A673 (cell line): Measurements from ENCODE around the gene PYGL. TPM values are rescaled to one million over a fixed set of nuclear protein-coding genes. Genes with fewer than 3 reads are reported as not detected.
"Not testable (repeated sequence)": the region's sequence is repeated elsewhere in the genome, so short reads cannot be mapped to it uniquely, and the experiment has no call there.

Source experiments
- BruUV-seq: library from RNA; stranded (reverse); fragments of 400-500 nt; replicated peaks from 2 replicates; lab custom pipeline; 2021; lab: Mats Ljungman, UMichigan
- CTCF ChIA-PET: fragments of 300-600 bp; sonication (Branson Sonifier 250); formaldehyde crosslinking; loops from one replicate; lab custom pipeline; 2022; ENCODE audit warnings: antibody characterized with exemption; lab: Charles Lee
- POLR2A ChIA-PET: fragments of 300-600 bp; sonication (Branson Sonifier 250); formaldehyde crosslinking; loops from one replicate; lab custom pipeline; 2022; ENCODE audit warnings: antibody characterized with exemption; ENCODE audit not compliant: low non-redundant PET; lab: Charles Lee
- DNase-seq: peaks from one replicate; pipeline ENCODE4 v3.0.0-alpha.2; 2015; ENCODE audit warnings: low spot score
- H3K27ac ChIP-seq: fragments of 200-600 bp; sonication (generic); 2 replicates; pipeline ENCODE4 v1.5.1; 2016; ENCODE audit warnings: mixed run types, low read depth, mild to moderate bottlenecking, mixed read lengths, antibody characterized with exemption, low read length; ENCODE audit not compliant: poor library complexity, severe bottlenecking
- H3K27me3 ChIP-seq: fragments of 200-600 bp; sonication (generic); replicated peaks from 2 replicates; pipeline ENCODE4 v1.6.1; 2017; ENCODE audit warnings: mixed run types, low read depth, mild to moderate bottlenecking, mixed read lengths, antibody characterized with exemption, low read length; ENCODE audit not compliant: insufficient read depth, poor library complexity
- H3K36me3 ChIP-seq: fragments of 200-600 bp; sonication (generic); 2 replicates; pipeline ENCODE4 v1.6.1; 2016; ENCODE audit warnings: mixed run types, mild to moderate bottlenecking, mixed read lengths, antibody characterized with exemption, low read length; ENCODE audit not compliant: insufficient read depth, poor library complexity, severe bottlenecking
- H3K4me1 ChIP-seq: fragments of 200-600 bp; sonication (generic); 2 replicates; pipeline ENCODE4 v1.6.1; 2017; ENCODE audit warnings: mixed run types, mild to moderate bottlenecking, mixed read lengths, antibody characterized with exemption, low read length; ENCODE audit not compliant: insufficient read depth, poor library complexity, severe bottlenecking
- H3K4me3 ChIP-seq: fragments of 200-600 bp; sonication (generic); 2 replicates; pipeline ENCODE4 v1.5.1; 2016; ENCODE audit warnings: low read depth, mixed run types, mild to moderate bottlenecking, mixed read lengths, low read length; ENCODE audit not compliant: poor library complexity, severe bottlenecking
- H3K9me3 ChIP-seq: fragments of 200-600 bp; sonication (generic); 2 replicates; pipeline ENCODE4 v1.6.1; 2016; ENCODE audit warnings: mixed run types, low read depth, mild to moderate bottlenecking, mixed read lengths, antibody characterized with exemption, low read length; ENCODE audit not compliant: poor library complexity, severe bottlenecking
- EZH2 ChIP-seq: fragments of 200-600 bp; sonication (generic); IDR thresholded peaks from 2 replicates; pipeline ENCODE4 v1.6.1; 2017; ENCODE audit warnings: borderline replicate concordance, low read depth, mild to moderate bottlenecking, mixed read lengths, antibody characterized with exemption, low read length; ENCODE audit not compliant: poor library complexity, severe bottlenecking
- intact Hi-C: fragments of 100-400 bp; cut with micrococcal nuclease; formaldehyde crosslinking; loops from one replicate; pipeline ENCODE4 v1.10.0; 2022; ENCODE audit not compliant: unreplicated experiment
- total RNA-seq: library from RNA; stranded (reverse); gene quantifications from 2 replicates; pipeline ENCODE4 v1.2.3, GENCODE V29; 2021
- TF ChIP-seq, protein P1 (sequence below): fragments of 300-800, 200-600 bp; sonication (generic); conservative IDR thresholded peaks from 2 replicates; pipeline ENCODE4 v1.5.1; 2017; ENCODE audit warnings: low read depth, mild to moderate bottlenecking, antibody characterized with exemption, low read length, moderate library complexity, mixed read lengths

Gene PYGL
- total RNA-seq, 1 experiment from 2014 or later = 14.2 TPM

DNA sequence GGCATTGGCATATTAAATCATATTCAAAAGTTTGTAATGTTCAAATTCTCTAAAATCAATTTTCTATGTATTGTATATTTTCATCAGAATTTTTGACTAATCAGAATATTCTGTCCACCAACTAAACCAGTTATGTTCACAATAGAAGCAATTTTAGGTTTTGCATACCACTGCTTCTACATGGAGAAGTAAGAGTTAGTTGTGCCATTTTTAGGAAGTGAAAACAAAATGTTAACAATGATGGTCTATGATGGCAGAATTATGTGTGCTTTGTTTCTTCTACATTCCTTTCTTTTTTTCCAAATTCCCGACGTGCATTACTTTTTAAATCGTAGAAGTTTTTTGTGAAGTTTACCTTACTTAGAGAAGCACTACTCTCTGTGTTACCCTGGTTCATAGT, 42.9 kb downstream of the PYGL start:
- TF ChIP-seq, protein P1, sequence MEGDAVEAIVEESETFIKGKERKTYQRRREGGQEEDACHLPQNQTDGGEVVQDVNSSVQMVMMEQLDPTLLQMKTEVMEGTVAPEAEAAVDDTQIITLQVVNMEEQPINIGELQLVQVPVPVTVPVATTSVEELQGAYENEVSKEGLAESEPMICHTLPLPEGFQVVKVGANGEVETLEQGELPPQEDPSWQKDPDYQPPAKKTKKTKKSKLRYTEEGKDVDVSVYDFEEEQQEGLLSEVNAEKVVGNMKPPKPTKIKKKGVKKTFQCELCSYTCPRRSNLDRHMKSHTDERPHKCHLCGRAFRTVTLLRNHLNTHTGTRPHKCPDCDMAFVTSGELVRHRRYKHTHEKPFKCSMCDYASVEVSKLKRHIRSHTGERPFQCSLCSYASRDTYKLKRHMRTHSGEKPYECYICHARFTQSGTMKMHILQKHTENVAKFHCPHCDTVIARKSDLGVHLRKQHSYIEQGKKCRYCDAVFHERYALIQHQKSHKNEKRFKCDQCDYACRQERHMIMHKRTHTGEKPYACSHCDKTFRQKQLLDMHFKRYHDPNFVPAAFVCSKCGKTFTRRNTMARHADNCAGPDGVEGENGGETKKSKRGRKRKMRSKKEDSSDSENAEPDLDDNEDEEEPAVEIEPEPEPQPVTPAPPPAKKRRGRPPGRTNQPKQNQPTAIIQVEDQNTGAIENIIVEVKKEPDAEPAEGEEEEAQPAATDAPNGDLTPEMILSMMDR = no peak
- no peak for TF ChIP-seq EZH2
- Histone ChIP-seq H3K27ac (no peak overlapping the region), H3K4me3 (no peak overlapping the region), H3K36me3 (no peaks in the 10 kb centered on the region), H3K9me3 (no peaks in the 10 kb centered on the region), H3K4me1 (no peaks in the 10 kb centered on the region), H3K27me3 (no peaks in the 10 kb centered on the region)
- CTCF ChIA-PET = no interaction called here
- no peak for DNase-seq
- no TSS peak for BruUV-seq
- intact Hi-C loops = no loop called here
- POLR2A ChIA-PET = no interaction called here

DNA sequence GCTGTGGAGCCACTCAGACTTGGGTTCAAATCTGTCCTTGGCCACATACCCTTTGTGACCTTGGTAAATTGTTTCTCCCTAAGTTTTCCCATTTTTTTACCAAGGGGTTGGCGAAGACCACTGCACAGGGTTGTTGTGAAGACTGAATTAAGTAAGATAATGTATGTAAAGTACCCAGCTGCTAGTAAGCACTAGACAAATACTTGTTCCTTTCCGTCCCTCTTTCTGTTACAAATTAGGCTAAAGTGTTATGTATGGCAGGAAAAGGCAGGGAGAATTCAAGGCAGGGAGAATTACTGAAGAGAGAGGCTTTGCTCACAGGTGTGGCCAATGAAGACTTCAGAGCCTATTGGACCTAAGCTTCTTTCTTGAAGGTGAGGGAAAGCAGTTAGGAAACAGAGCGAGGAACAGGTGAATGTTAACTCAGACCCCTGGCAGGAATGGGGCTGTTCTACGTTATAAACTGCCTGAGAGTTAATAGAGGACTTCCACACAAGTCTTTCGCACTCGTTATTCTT, 46.6 kb downstream of the PYGL start:
- ChIA-PET CTCF (no interaction called here), POLR2A (no interaction called here)
- no peaks in the 10 kb centered on the region for H3K4me1 ChIP-seq
- no peak for TF ChIP-seq EZH2
- TF ChIP-seq, protein P1 = no peak
- H3K36me3 ChIP-seq = no peaks in the 10 kb centered on the region
- no peak overlapping the region for H3K4me3 ChIP-seq
- no TSS peak for BruUV-seq
- intact Hi-C loops = no loop called here
- no peak overlapping the region for H3K27ac ChIP-seq
- no peaks in the 10 kb centered on the region for H3K9me3 ChIP-seq
- DNase-seq = no peak
- no peaks in the 10 kb centered on the region for H3K27me3 ChIP-seq

DNA sequence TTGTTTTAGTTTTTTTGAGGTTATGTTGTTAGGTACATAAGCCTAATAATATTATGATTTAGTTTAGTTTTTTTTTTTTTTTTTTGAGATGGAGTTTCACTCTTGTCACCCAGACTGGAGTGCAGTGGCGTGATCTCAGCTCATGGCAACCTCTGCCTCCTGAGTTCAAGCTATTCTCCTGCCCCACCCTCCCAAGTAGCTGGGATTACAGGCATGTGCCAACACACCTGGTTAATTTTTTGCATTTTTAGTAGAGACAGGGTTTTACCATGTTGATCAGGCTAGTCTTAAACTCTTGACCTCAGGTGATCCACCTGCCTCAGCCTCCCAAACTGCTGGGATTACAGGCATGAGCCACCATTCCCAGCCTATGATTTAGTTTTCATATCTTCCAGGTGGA, 47.3 kb downstream of the PYGL start:
- POLR2A ChIA-PET = not testable (repeated sequence)

GRCh38 chr14:50896421-50896820, 47.9 kb downstream of the PYGL start:
- intact Hi-C loops, POLR2A ChIA-PET, BruUV-seq, H3K9me3 ChIP-seq, H3K36me3 ChIP-seq, H3K4me1 ChIP-seq, H3K27me3 ChIP-seq, H3K4me3 ChIP-seq, H3K27ac ChIP-seq, CTCF ChIA-PET, DNase-seq: not testable (repeated sequence)

More for the DNA sequence above, 47.3 kb downstream of the PYGL start:
- H3K4me1 ChIP-seq, H3K4me3 ChIP-seq, H3K9me3 ChIP-seq, DNase-seq, BruUV-seq, intact Hi-C loops, H3K27me3 ChIP-seq, CTCF ChIA-PET, H3K36me3 ChIP-seq, H3K27ac ChIP-seq: not testable (repeated sequence)
